Vagina (tissue), 2 donors: Measurements from ENCODE around the gene PLGLB1.
"Not testable (repeated sequence)": the region's sequence is repeated elsewhere in the genome, so short reads cannot be mapped to it uniquely, and the experiment has no call there.

Experiments used
- POLR2A ChIP-seq, 2 donors: fragments of 450-650 bp; IDR thresholded peaks; one replicate each; pipeline ENCODE4 v1.6.1; 2017; ENCODE audit warnings: antibody characterized with exemption in 2 of 2, mild to moderate bottlenecking in 2 of 2, moderate library complexity in 2 of 2
- TF ChIP-seq, protein P1 (sequence below), 3 experiments: fragments of 450-650 bp in 2 of 3; fragments of 200-600 bp in 1 of 3; sonication (generic) in 1 of 3; IDR thresholded peaks; one replicate each; pipeline ENCODE4 v1.5.1; 2017 to 2019; ENCODE audit warnings: antibody characterized with exemption in 3 of 3, mild to moderate bottlenecking in 2 of 3, moderate library complexity in 2 of 3

DNA sequence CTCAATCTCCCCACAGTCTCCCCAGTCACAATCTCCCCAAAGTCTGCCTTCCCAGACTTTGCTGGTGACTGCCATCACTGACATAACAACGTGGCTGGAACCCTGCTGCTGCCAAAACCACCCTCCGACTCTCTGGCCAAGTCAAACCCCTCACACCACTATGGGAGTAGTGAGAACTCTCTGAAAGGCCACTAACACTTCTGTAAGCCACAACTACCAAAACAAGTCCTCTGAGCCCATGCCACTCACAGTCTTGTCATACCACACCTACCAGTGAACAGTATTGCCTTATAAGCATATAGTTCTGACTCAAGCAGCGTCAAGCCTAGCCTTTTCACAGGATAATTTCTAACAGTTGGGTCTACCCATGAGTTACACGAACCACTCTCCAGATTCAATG is 32.7 kb upstream of the PLGLB1 start:
- TF ChIP-seq POLR2A (IDR thresholded peaks at IDR 0.05), result not testable (repeated sequence)
- TF ChIP-seq, protein P1, sequence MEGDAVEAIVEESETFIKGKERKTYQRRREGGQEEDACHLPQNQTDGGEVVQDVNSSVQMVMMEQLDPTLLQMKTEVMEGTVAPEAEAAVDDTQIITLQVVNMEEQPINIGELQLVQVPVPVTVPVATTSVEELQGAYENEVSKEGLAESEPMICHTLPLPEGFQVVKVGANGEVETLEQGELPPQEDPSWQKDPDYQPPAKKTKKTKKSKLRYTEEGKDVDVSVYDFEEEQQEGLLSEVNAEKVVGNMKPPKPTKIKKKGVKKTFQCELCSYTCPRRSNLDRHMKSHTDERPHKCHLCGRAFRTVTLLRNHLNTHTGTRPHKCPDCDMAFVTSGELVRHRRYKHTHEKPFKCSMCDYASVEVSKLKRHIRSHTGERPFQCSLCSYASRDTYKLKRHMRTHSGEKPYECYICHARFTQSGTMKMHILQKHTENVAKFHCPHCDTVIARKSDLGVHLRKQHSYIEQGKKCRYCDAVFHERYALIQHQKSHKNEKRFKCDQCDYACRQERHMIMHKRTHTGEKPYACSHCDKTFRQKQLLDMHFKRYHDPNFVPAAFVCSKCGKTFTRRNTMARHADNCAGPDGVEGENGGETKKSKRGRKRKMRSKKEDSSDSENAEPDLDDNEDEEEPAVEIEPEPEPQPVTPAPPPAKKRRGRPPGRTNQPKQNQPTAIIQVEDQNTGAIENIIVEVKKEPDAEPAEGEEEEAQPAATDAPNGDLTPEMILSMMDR (IDR thresholded peaks at IDR 0.05), result not testable (repeated sequence)
